Measurements from ENCODE around the gene NDUFA11. TPM values are rescaled to one million over a fixed set of nuclear protein-coding genes. Genes with fewer than 3 reads are reported as not detected.
A peak's percentile ranks its signal among the peaks of the same experiment; 100 is the strongest.

The NDUFA11 gene
- total RNA-seq, 1 donor: 265 TPM

- Histone ChIP-seq H3K27ac (ENCODE audit: low read depth, low read length) (peak overlapping the region; percentile 84), H3K4me3 (ENCODE audit: insufficient read depth, low read length) (no peak overlapping the region), H3K9me3 (ENCODE audit: low read depth, low read length) (no peaks in the 10 kb centered on the region), H3K27me3 (ENCODE audit: insufficient read depth, low read length) (no peaks in the 10 kb centered on the region), H4K20me1 (ENCODE audit: insufficient read depth, low read length) (peaks cover 46% of the 10 kb centered on the region), H3K79me2 (ENCODE audit: insufficient read depth, low read length) (peaks cover 78% of the 10 kb centered on the region), H2AFZ (ENCODE audit: low read length) (no peak overlapping the region), H3K4me2 (ENCODE audit: insufficient read depth, low read length) (no peak overlapping the region), H3K4me1 (ENCODE audit: insufficient read depth, low read length) (peaks cover 41% of the 10 kb centered on the region), H3K36me3 (ENCODE audit: insufficient read depth, low read length) (peaks cover 10% of the 10 kb centered on the region)
- TF ChIP-seq, protein P1, sequence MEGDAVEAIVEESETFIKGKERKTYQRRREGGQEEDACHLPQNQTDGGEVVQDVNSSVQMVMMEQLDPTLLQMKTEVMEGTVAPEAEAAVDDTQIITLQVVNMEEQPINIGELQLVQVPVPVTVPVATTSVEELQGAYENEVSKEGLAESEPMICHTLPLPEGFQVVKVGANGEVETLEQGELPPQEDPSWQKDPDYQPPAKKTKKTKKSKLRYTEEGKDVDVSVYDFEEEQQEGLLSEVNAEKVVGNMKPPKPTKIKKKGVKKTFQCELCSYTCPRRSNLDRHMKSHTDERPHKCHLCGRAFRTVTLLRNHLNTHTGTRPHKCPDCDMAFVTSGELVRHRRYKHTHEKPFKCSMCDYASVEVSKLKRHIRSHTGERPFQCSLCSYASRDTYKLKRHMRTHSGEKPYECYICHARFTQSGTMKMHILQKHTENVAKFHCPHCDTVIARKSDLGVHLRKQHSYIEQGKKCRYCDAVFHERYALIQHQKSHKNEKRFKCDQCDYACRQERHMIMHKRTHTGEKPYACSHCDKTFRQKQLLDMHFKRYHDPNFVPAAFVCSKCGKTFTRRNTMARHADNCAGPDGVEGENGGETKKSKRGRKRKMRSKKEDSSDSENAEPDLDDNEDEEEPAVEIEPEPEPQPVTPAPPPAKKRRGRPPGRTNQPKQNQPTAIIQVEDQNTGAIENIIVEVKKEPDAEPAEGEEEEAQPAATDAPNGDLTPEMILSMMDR (IDR thresholded peaks at IDR 0.05; ENCODE audit: extremely low read depth, low read depth, low read length): no peak
- no peak for DNase-seq (ENCODE audit: insufficient read length, low spot score, missing footprints)
Observed at GRCh38 chr19:5951338-5951861, 47.8 kb upstream of the NDUFA11 start.

- peaks cover 10% of the 10 kb centered on the region for H3K36me3 ChIP-seq (ENCODE audit: insufficient read depth, low read length)
- peaks cover 78% of the 10 kb centered on the region for H3K79me2 ChIP-seq (ENCODE audit: insufficient read depth, low read length)
- H4K20me1 ChIP-seq (ENCODE audit: insufficient read depth, low read length): peaks cover 45% of the 10 kb centered on the region
- no peak overlapping the region for H3K27ac ChIP-seq (ENCODE audit: low read depth, low read length)
- TF ChIP-seq, protein P1 (IDR thresholded peaks at IDR 0.05; ENCODE audit: extremely low read depth, low read depth, low read length): no peak
- DNase-seq (ENCODE audit: insufficient read length, low spot score, missing footprints): no peak
- H3K4me3 ChIP-seq (ENCODE audit: insufficient read depth, low read length): no peak overlapping the region
- H3K4me2 ChIP-seq (ENCODE audit: insufficient read depth, low read length): no peak overlapping the region
- H3K27me3 ChIP-seq (ENCODE audit: insufficient read depth, low read length): no peaks in the 10 kb centered on the region
- no peaks in the 10 kb centered on the region for H3K9me3 ChIP-seq (ENCODE audit: low read depth, low read length)
- no peak overlapping the region for H2AFZ ChIP-seq (ENCODE audit: low read length)
- peaks cover 41% of the 10 kb centered on the region for H3K4me1 ChIP-seq (ENCODE audit: insufficient read depth, low read length)
Observed at GRCh38 chr19:5950741-5951140, 47.2 kb upstream of the NDUFA11 start.

GRCh38 chr19:5949792-5950305 is 46.3 kb upstream of the NDUFA11 start:
- no peak overlapping the region for H2AFZ ChIP-seq (ENCODE audit: low read length)
- no peak overlapping the region for H3K4me3 ChIP-seq (ENCODE audit: insufficient read depth, low read length)
- H4K20me1 ChIP-seq (ENCODE audit: insufficient read depth, low read length): peaks cover 39% of the 10 kb centered on the region
- peaks cover 34% of the 10 kb centered on the region for H3K4me1 ChIP-seq (ENCODE audit: insufficient read depth, low read length)
- peaks cover 10% of the 10 kb centered on the region for H3K36me3 ChIP-seq (ENCODE audit: insufficient read depth, low read length)
- DNase-seq (ENCODE audit: insufficient read length, low spot score, missing footprints): peak; percentile 35
- no peak overlapping the region for H3K4me2 ChIP-seq (ENCODE audit: insufficient read depth, low read length)
- H3K27ac ChIP-seq (ENCODE audit: low read depth, low read length): peak overlapping the region; percentile 5
- H3K79me2 ChIP-seq (ENCODE audit: insufficient read depth, low read length): peaks cover 86% of the 10 kb centered on the region
- TF ChIP-seq, protein P1 (IDR thresholded peaks at IDR 0.05; ENCODE audit: extremely low read depth, low read depth, low read length): no peak
- no peaks in the 10 kb centered on the region for H3K9me3 ChIP-seq (ENCODE audit: low read depth, low read length)
- H3K27me3 ChIP-seq (ENCODE audit: insufficient read depth, low read length): no peaks in the 10 kb centered on the region

DNA sequence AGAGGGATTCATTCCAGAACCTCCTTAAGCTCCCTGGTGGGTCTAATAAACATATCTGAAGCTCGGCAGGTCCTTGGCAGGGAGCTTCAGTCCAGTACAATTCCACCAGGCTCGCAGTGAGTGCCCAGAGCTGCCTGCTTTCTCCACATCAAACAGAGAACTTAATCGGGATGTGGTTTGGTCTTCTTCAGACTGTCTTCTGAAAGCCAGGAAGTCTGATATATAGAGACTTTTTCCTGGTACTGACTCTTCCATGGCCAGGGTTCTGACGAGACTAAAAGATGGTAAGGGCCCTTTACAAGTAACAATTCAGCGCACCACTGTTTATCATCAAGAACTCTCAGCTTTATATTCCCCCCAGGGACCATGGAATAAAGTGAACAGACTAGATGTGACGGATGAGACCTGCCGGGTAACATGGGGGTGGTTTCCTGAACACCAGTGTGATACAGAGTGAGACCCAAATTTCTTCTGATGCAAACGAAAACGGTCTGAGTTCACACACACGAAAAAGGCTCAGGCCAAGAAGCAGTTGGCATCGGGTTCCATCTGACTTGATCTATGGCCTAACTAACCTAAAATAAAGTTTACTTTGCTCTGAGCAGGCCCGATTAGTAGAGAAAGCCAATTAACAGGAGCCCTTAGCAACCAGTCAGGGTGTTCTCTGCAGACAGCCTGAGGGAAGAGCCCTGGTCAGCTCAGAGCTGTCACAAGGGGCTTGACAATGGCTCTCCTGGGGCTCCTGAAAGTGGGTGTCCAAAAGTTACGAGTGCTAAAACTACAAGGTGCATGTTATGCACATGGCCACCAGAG is 45.4 kb upstream of the NDUFA11 start:
- TF ChIP-seq, protein P1 (IDR thresholded peaks at IDR 0.05; ENCODE audit: extremely low read depth, low read depth, low read length): no peak
- Histone ChIP-seq H3K36me3 (ENCODE audit: insufficient read depth, low read length) (peaks cover 10% of the 10 kb centered on the region), H3K79me2 (ENCODE audit: insufficient read depth, low read length) (peaks cover 90% of the 10 kb centered on the region), H3K4me2 (ENCODE audit: insufficient read depth, low read length) (no peak overlapping the region), H3K27me3 (ENCODE audit: insufficient read depth, low read length) (no peaks in the 10 kb centered on the region), H4K20me1 (ENCODE audit: insufficient read depth, low read length) (peaks cover 43% of the 10 kb centered on the region), H3K9me3 (ENCODE audit: low read depth, low read length) (no peaks in the 10 kb centered on the region), H3K4me1 (ENCODE audit: insufficient read depth, low read length) (peaks cover 25% of the 10 kb centered on the region), H2AFZ (ENCODE audit: low read length) (no peak overlapping the region), H3K4me3 (ENCODE audit: insufficient read depth, low read length) (no peak overlapping the region), H3K27ac (ENCODE audit: low read depth, low read length) (peak overlapping the region; percentile 46)
- peak; percentile 31 for DNase-seq (ENCODE audit: insufficient read length, low spot score, missing footprints)
